Heart left ventricle (tissue), 16 donors: ENCODE data around the gene FBXO44. TPM values are rescaled to one million over a fixed set of nuclear protein-coding genes. Genes with fewer than 3 reads are reported as not detected.

Source experiments
- ATAC-seq, 4 donors: fragments of 200-7000 bp; cut with Tn5 transposase; one replicate each; pipeline ENCODE4 v1.9.1; 2020 to 2022; ENCODE audit warnings: moderate library complexity in 4 of 4, mild to moderate bottlenecking in 3 of 4, moderate number of reproducible peaks in 1 of 4
- DNase-seq, 5 donors: peaks; one replicate each; pipeline ENCODE4 v3.0.0-alpha.2; 2020
- H3K27ac ChIP-seq, 12 donors: fragments of 200-600 bp; sonication (generic) in 4 of 12; one replicate each; pipeline versions ENCODE4 v1.5.0 to v1.8.0; 2016 to 2022; ENCODE audit warnings: mild to moderate bottlenecking in 2 of 12
- H3K27me3 ChIP-seq, 9 donors: fragments of 200-600 bp; sonication (generic) in 2 of 9; one replicate each; pipeline versions ENCODE4 v1.5.1 to v1.8.0; 2016 to 2022; ENCODE audit warnings: mild to moderate bottlenecking in 3 of 9
- H3K36me3 ChIP-seq, 9 donors: fragments of 200-600 bp; sonication (generic) in 2 of 9; one replicate each; pipeline versions ENCODE4 v1.5.0 to v1.8.0; 2018 to 2022; ENCODE audit warnings: mild to moderate bottlenecking in 2 of 9
- H3K4me1 ChIP-seq, 12 donors: fragments of 200-600 bp; sonication (generic) in 4 of 12; one replicate each; pipeline versions ENCODE4 v1.5.0 to v1.8.0; 2016 to 2022; ENCODE audit warnings: mild to moderate bottlenecking in 3 of 12
- H3K4me3 ChIP-seq, 12 donors: fragments of 200-600 bp; sonication (generic) in 4 of 12; one replicate each; pipeline versions ENCODE4 v1.5.0 to v1.8.0; 2017 to 2022; ENCODE audit warnings: mild to moderate bottlenecking in 9 of 12, moderate library complexity in 4 of 12
- H3K9me3 ChIP-seq, 12 donors: fragments of 200-600 bp; sonication (generic) in 4 of 12; one replicate each; pipeline versions ENCODE4 v1.5.0 to v1.8.0; 2016 to 2022; ENCODE audit warnings: mild to moderate bottlenecking in 1 of 12
- CTCF ChIP-seq, 12 donors: fragments of 200-600 bp; sonication (generic) in 4 of 12; IDR thresholded peaks; one replicate each; pipeline versions ENCODE4 v1.5.0 to v1.8.0; 2018 to 2022; ENCODE audit warnings: antibody characterized with exemption in 12 of 12, mild to moderate bottlenecking in 5 of 12
- POLR2A ChIP-seq, 2 donors: fragments of 450-650 bp; IDR thresholded peaks; one replicate each; pipeline ENCODE4 v1.6.1; 2017; ENCODE audit warnings: antibody characterized with exemption in 2 of 2, mild to moderate bottlenecking in 2 of 2, moderate library complexity in 2 of 2
- WGBS, 4 donors: extraction: QIAGEN DNeasy Blood & Tissue Kit in 2 of 4; methylation state at CpG; one replicate each; pipeline versions ENCODE4 v1.1.5 to v1.1.7; 2013 to 2018; 5-methylcytosine and 5-hydroxymethylcytosine counted together
- intact Hi-C, 10 donors: fragments of 100-400 bp; cut with DNase I; formaldehyde crosslinking; loops; one replicate each; pipeline versions ENCODE4 v1.11.1 to v1.14.2; 2022
- polyA plus RNA-seq, 2 donors: library from polyadenylated mRNA; stranded (reverse); fragments of 200-250 nt; gene quantifications; one replicate each; pipeline ENCODE4 v1.2.3, GENCODE V29; 2013
- total RNA-seq, 9 donors: library from RNA; depleted of rRNA in 2 of 9; stranded (reverse); fragments of >200 nt in 2 of 9; fragmentation: NEBNext Ultra II Directional in 3 of 9; extraction: Animal tissue kit (Norgen Biotek cat#: 25700) in 3 of 9; gene quantifications; one replicate each; pipeline versions ENCODE4 v1.1.0 to v1.2.4, GENCODE V29; 2016 to 2023
- donor health status: ischemic (EF 13 %, LVEDD 7.1; RV severe dilation, severe dysfunction).
- donor health status: healthy with polysubstance abuse.
- donor health status: DM: no; HTN: yes; CAD: no.
- donor health status: DM: no; HTN: no; CAD: no.
- donor health status: ischemic (EF 25% LVEDD 6.9; RV normal size, moderate dysfunction).
- donor health status: ischemic (EF 25% LVEDD 5.7; RV mildly dilated, moderate dysfunction).
- donor health status: healthy.
- donor health status: DM: yes; HTN: yes; CAD: no.
- donor health status: ischemic (EF 35%, LVEDD 5.7; RV mildly dilated, moderate dysfunction).
- donor health status: nonischemic (EF 11% LVEDD 7.7; RV severe dilation, severe dysfunction).
- donor health status: DM: yes; HTN: yes; CAD: no.
- donor health status: PGD.
- donor health status: ischemic (EF 29% LVEDD 5.4; RV normal size, mild dysfunction).
- donor health status: nonischemic (EF 23%, LVEDD 6.1; RV moderate dilation, normal function).

Gene FBXO44
- total and polyA plus RNA-seq, 11 donors = 9.8 to 19.1 (median 15.8) TPM

GRCh38 chr1:11620924-11621323, 33.8 kb upstream of the FBXO44 start:
- Histone ChIP-seq H3K27me3 (peaks cover 0 to 46% (median 3%) of the 10 kb centered on the region in 9 donors), H3K9me3 (no peaks in the 10 kb centered on the region), H3K36me3 (no peaks in the 10 kb centered on the region), H3K27ac (no peak overlapping the region), H3K4me1 (no peaks in the 10 kb centered on the region), H3K4me3 (no peak overlapping the region)
- no peak for TF ChIP-seq POLR2A (IDR thresholded peaks at IDR 0.05)
- no peak for TF ChIP-seq CTCF (IDR thresholded peaks at IDR 0.05)
- ATAC-seq (no peak), DNase-seq (no peak)
- WGBS, 4 donors = 72 to 85% (median 77%) methylated on average over 5 of the region's 5 CpGs
- intact Hi-C loops = loop anchor here in 1 of 10 donors (10.0 kb wide), 1 partner anchor 146 kb away; the partner anchor contains the start of gene DISP3

- Histone ChIP-seq H3K4me1 (no peaks in the 10 kb centered on the region), H3K27me3 (peaks cover 0 to 39% (median 3%) of the 10 kb centered on the region in 9 donors), H3K27ac (no peak overlapping the region), H3K4me3 (no peak overlapping the region), H3K36me3 (no peaks in the 10 kb centered on the region), H3K9me3 (no peaks in the 10 kb centered on the region)
- DNase-seq (no peak), ATAC-seq (no peak)
- 58 to 73% (median 59%) methylated on average over 3 of the region's 3 CpGs for WGBS, 4 donors
- no peak for TF ChIP-seq CTCF (IDR thresholded peaks at IDR 0.05)
- TF ChIP-seq POLR2A (IDR thresholded peaks at IDR 0.05) = no peak
- intact Hi-C loops = loop anchor here in 1 of 10 donors (10.0 kb wide), 1 partner anchor 148 kb away; the partner anchor contains the start of gene DISP3
These were observed 32.3 kb upstream of the FBXO44 start for GRCh38 chr1:11622398-11622797.

GRCh38 chr1:11623702-11624101, 31.0 kb upstream of the FBXO44 start:
- 77 to 85% (median 80%) methylated on average over 8 of the region's 8 CpGs for WGBS, 4 donors
- H3K27me3 ChIP-seq = peaks cover 0 to 50% (median 4%) of the 10 kb centered on the region in 9 donors
- no peak for ATAC-seq

GRCh38 chr1:11626551-11626950, 28.1 kb upstream of the FBXO44 start:
- Histone ChIP-seq H3K4me3 (no peak overlapping the region), H3K27me3 (peaks cover 0 to 49% (median 8%) of the 10 kb centered on the region in 9 donors), H3K36me3 (no peaks in the 10 kb centered on the region), H3K9me3 (no peaks in the 10 kb centered on the region), H3K27ac (no peak overlapping the region), H3K4me1 (no peaks in the 10 kb centered on the region)
- 66 to 80% (median 72%) methylated on average over 3 of the region's 3 CpGs for WGBS, 4 donors
- DNase-seq (no peak), ATAC-seq (no peak)
- TF ChIP-seq POLR2A (IDR thresholded peaks at IDR 0.05) (no peak), CTCF (IDR thresholded peaks at IDR 0.05) (no peak)
- intact Hi-C loops = loop anchor here in 1 of 10 donors (10.0 kb wide), 1 partner anchor 152 kb away; the partner anchor contains the start of gene DISP3

More at GRCh38 chr1:11623702-11624101, 31.0 kb upstream of the FBXO44 start:
- no peak for DNase-seq
- TF ChIP-seq CTCF (IDR thresholded peaks at IDR 0.05) (no peak), POLR2A (IDR thresholded peaks at IDR 0.05) (no peak)
- H3K36me3 ChIP-seq = no peaks in the 10 kb centered on the region
- no peak overlapping the region for H3K4me3 ChIP-seq
- no peak overlapping the region for H3K27ac ChIP-seq
- H3K4me1 ChIP-seq = no peaks in the 10 kb centered on the region
- no peaks in the 10 kb centered on the region for H3K9me3 ChIP-seq
- intact Hi-C loops = loop anchor here in 1 of 10 donors (10.0 kb wide), 1 partner anchor 149 kb away; the partner anchor contains the start of gene DISP3
